Mucosa of stomach (tissue), 1 donor: ENCODE results near the gene UQCR11.
A peak's percentile ranks its signal among the peaks of the same experiment; 100 is the strongest.

Source experiments
- H3K27me3 ChIP-seq: one replicate; pipeline ENCODE4 v1.7.0; 2013; ENCODE audit warnings: mild to moderate bottlenecking, low read length; ENCODE audit not compliant: control insufficient read depth, insufficient read depth
- H3K36me3 ChIP-seq: one replicate; pipeline ENCODE4 v1.7.0; 2013; ENCODE audit warnings: low read length; ENCODE audit not compliant: control insufficient read depth, insufficient read depth
- H3K4me1 ChIP-seq: one replicate; pipeline ENCODE4 v1.7.0; 2013; ENCODE audit warnings: mild to moderate bottlenecking, low read length; ENCODE audit not compliant: control insufficient read depth, insufficient read depth
- H3K4me3 ChIP-seq: one replicate; pipeline ENCODE4 v1.7.0; 2013; ENCODE audit warnings: low read length
- H3K9ac ChIP-seq: one replicate; pipeline ENCODE4 v1.7.0; 2013; ENCODE audit warnings: mild to moderate bottlenecking, low read length, moderate library complexity
- H3K9me3 ChIP-seq: one replicate; pipeline ENCODE4 v1.7.0; 2013; ENCODE audit warnings: mild to moderate bottlenecking, low read length, moderate library complexity; ENCODE audit not compliant: control insufficient read depth
- donor health status: Pancreatic carcinoma.

UQCR11 gene

DNA sequence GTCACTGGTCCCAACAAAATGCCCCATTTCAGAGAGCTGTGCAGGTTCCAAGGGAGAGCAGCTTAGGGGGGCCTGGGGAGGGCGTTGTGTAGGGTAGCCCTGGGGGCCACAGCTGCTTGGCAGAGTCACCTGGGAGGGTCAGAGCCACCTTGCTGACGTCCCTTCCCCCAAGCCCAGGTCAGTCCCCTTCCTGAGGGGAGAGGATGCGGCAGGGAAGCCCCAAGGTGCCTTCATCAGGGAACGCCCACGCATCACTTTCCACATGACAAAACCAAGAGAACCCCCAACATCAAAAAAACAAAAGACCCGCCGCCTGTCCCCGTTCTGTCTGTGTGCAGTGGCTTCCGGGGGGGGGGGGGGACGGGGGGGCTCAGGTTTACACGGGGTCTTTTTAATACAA, 5.3 kb upstream of the UQCR11 start:
- Histone ChIP-seq H3K9ac (no peak overlapping the region), H3K4me3 (no peak overlapping the region), H3K36me3 (no peaks in the 10 kb centered on the region), H3K4me1 (peaks cover 9% of the 10 kb centered on the region), H3K9me3 (no peaks in the 10 kb centered on the region), H3K27me3 (no peaks in the 10 kb centered on the region)

DNA sequence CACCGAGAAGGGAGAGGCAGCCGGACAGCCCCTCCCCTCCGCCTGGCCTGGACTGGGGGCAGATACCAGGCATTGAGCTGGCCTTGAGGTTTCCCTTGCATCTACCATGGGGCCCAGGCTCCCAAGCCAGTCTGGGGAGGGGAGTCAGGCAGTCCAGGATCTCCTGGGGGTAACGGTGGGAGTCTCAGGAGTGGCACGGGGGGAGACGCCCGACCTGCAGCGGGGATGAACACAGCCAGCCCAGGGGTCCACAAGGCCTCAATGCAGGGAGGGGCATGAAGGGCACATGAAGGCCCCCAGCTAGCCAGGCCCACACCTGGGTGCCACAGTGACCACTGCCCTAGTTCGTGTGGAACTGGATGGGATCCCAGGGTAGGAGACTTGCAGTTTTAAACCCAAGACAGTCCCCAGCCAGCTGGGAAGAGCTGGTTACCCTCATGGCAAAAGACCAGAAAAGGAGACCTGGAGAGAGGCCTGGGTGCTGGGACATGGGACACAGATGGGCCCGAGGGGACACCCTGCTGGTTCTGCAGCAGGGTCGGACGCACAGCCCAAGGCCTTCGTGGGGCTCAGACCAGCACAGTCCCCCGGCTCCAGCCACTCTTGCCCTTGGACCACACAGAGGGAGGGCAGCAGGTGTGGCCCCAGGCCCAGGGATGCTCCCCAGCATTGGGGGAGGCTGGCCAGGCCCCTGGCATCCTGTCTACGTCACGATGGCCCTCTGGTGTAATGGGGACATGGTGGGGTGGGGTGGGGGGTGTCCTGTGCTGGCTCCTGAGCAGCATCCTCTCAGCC, 4.6 kb upstream of the UQCR11 start:
- H3K36me3 ChIP-seq: no peaks in the 10 kb centered on the region
- no peak overlapping the region for H3K4me3 ChIP-seq
- H3K9me3 ChIP-seq: no peaks in the 10 kb centered on the region
- no peak overlapping the region for H3K9ac ChIP-seq
- no peaks in the 10 kb centered on the region for H3K27me3 ChIP-seq
- peaks cover 9% of the 10 kb centered on the region for H3K4me1 ChIP-seq

DNA sequence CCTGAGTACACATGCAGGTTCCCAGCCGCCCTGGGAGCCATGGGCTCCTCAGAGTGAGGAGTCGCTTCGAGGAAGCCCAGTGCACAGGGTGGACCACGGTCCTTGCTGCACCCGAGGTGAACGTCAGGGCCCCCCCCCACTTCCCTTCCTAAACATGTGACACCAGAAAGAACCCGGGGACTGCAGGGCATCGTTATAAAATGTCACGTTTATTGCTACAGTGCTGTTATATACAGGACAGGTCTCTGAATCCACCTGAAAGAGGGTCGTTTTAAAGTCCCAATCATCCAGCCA, 3.8 kb upstream of the UQCR11 start:
- no peak overlapping the region for H3K4me3 ChIP-seq
- no peaks in the 10 kb centered on the region for H3K27me3 ChIP-seq
- H3K4me1 ChIP-seq: peaks cover 9% of the 10 kb centered on the region
- no peaks in the 10 kb centered on the region for H3K36me3 ChIP-seq
- H3K9ac ChIP-seq: no peak overlapping the region
- no peaks in the 10 kb centered on the region for H3K9me3 ChIP-seq

DNA sequence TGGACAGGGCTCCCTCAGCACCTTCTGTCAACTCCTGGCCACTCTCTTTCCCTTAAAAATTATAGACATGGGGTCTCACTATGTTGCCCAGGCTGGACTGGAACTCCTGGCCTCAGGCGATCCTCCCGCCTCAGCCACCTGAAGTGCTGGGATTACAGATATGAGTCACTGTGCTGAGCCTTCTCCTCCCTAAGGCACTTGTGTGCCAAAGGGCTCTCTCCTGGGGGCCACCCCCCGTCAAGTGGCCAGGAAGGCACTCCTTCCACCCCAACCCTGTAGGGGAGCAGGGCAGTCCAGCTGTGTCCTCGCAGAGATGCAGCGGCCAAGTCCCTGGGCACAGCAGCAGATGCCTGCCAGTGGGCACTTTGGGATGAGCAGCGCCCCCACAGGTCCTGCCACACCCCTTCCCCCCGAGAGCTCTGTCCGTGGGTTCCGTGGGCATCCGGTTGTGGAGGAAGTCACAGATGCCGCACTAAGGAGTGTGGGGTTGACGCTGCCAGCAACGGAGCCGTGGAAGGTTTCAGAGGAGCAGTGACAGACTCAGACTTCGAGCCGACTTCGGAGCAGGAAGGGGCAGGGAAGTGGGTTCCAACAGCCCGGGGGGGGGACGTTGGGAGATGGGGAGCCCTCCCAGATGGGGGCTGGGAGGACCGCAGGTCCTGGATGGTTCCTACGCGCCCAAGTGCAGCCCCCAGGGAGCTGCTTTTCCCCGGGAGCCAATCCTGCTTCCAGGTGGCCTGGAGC, 3.3 kb upstream of the UQCR11 start:
- Histone ChIP-seq H3K4me3 (no peak overlapping the region), H3K36me3 (no peaks in the 10 kb centered on the region), H3K9ac (no peak overlapping the region), H3K4me1 (peaks cover 13% of the 10 kb centered on the region), H3K27me3 (no peaks in the 10 kb centered on the region), H3K9me3 (no peaks in the 10 kb centered on the region)

DNA sequence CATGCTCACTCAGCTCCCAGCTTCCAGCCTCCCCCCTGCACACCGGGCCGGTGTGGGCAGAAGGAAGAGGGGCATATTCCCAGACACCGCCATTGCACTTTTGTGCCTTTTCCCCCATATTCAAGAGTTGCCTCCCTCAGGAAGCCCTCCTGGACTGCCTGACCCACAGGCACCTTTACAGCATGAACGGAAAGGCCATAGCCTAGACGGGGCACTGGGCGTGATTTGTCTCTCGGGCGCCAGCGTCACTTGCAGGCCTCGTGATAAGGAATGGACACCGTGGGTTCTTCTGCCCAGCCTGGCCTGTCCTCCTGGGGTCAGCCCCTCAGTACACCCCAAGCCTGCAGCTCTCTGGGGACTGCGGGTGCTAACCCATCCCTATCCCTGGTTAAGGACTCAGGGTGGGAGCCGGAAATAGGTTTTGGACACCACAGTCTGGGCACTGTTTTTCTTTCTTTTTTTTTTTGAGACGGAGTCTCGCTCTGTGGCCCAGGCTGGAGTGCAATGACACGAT, 933 bp upstream of the UQCR11 start:
- H3K9ac ChIP-seq: peak overlapping the region; percentile 63
- no peaks in the 10 kb centered on the region for H3K9me3 ChIP-seq
- H3K36me3 ChIP-seq: no peaks in the 10 kb centered on the region
- no peaks in the 10 kb centered on the region for H3K27me3 ChIP-seq
- H3K4me3 ChIP-seq: peak overlapping the region; percentile 69
- peaks cover 13% of the 10 kb centered on the region for H3K4me1 ChIP-seq

DNA sequence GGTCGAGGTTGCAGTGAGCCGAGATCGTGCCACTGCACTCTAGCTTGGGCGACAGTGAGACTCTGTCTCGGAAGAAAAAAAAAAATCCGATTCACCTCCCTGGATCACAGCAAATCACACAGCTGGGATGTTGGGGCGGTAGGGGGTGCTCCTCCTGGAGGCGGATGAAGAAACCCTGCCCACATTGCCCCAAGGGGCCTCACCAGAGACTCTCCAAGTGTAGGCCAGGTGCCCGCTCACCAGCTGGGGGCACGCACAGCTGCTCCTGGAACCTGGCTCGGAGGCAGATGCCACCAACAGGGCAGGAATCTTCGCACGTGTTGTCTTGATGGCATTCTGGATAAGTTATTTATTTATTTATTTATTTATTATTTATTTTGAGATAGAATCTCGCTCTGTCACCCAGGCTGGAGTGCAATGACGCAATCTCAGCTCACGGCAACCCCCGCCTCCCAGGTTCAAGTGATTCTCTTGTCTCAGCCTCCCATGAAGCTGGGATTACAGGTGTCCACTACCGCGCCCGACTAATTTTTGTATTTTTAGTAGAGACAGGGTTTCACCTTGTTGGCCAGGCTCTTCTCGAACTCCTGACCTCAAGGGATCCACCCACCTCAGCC, 3.1 kb downstream of the UQCR11 start:
- H3K9me3 ChIP-seq: no peaks in the 10 kb centered on the region
- H3K27me3 ChIP-seq: no peaks in the 10 kb centered on the region
- H3K4me3 ChIP-seq: no peak overlapping the region
- H3K36me3 ChIP-seq: peaks cover 6% of the 10 kb centered on the region
- H3K4me1 ChIP-seq: peaks cover 13% of the 10 kb centered on the region
- no peak overlapping the region for H3K9ac ChIP-seq

DNA sequence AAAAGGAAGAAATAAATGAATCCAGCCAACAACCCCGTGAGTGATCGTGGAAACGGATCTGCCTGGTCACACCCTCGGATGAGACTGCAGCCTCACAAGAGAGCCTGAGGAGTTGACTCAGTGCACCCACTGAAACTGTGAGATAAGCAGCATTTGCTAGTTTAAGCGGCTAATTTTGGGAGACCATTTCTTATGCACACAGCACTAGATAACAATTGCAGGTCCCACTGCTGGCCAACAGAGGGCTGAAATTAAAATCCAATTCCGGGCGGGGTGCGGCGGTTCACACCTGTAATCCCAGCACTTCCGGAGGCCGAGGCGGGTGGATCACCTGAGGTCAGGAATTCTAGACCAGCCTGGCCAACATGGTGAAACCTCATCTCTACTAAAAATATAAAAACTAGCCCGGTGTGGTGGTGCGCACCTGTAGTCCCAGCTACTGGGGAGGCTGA, 3.6 kb downstream of the UQCR11 start:
- Histone ChIP-seq H3K4me3 (no peak overlapping the region), H3K4me1 (peaks cover 12% of the 10 kb centered on the region), H3K9ac (no peak overlapping the region), H3K9me3 (no peaks in the 10 kb centered on the region), H3K27me3 (no peaks in the 10 kb centered on the region), H3K36me3 (peaks cover 6% of the 10 kb centered on the region)

DNA sequence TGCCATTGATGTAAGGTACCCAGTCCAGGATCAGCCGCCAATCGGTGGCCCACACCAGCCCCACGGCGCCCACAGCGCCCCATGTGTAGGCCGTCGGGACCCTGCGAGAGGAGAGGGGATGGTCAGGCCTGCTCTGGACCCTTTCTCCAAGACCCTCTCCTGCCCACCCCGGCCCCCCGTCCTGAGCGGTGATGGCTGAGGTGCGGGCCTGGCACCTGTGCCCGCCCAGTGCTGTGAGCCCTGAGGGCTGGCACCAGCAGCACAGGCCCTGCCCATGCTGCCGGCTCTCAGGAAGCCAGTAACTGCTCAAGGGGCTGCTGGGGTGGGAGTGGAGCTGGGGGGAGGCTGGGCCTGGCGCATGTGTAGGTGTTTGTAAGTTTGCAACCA, 5.8 kb downstream of the UQCR11 start:
- H3K4me3 ChIP-seq: no peak overlapping the region
- H3K4me1 ChIP-seq: peaks cover 5% of the 10 kb centered on the region
- H3K27me3 ChIP-seq: no peaks in the 10 kb centered on the region
- no peak overlapping the region for H3K9ac ChIP-seq
- no peaks in the 10 kb centered on the region for H3K9me3 ChIP-seq
- peaks cover 6% of the 10 kb centered on the region for H3K36me3 ChIP-seq

DNA sequence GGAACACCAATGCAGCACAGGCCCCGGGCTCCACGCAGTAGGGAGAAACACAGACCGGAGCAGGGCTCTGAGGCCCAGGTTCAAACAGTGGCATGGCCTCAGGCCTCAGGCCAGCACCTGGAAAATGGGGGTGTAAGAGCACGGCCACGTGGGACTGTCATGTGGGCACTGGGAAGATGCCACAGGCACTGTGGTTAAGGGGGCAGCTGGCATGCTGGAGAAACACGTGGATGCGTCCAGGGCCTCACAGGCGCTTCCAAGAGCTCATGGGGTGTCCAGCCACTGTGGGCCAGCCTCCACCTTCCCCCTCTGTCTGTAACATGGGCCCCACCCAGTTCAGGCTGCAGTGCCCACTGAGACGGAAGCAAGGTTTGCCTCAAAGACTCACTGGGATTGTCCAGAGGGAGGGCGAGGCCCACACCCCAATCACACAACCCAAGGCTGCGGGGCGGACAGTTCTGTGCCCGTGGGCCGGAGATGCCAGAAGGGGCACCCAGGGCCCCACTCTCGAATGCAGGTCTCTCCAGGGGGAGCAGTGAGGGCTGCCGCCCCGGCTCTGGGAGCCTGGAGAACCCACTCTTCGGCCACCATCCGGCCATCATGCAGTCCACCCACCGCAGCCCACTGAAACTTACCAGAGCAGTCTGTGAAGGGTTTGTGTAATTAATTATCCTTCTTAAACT, 6.3 kb downstream of the UQCR11 start:
- peaks cover 4% of the 10 kb centered on the region for H3K4me1 ChIP-seq
- H3K36me3 ChIP-seq: peaks cover 6% of the 10 kb centered on the region
- no peak overlapping the region for H3K4me3 ChIP-seq
- no peaks in the 10 kb centered on the region for H3K27me3 ChIP-seq
- no peaks in the 10 kb centered on the region for H3K9me3 ChIP-seq
- no peak overlapping the region for H3K9ac ChIP-seq

DNA sequence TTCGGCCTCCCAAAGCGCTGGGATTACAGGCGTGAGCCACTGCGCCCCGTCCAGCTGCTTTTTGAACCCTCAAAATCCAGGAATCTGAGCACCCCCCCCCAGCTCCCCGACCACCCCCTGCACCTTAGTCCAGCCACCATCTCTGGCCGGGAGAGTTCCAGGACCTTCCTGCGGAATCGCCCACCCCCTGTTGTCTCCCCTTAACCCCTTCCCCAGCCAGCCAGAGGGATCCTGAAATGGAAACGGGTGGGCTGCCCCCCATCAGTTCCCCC, 11.8 kb downstream of the UQCR11 start:
- H3K36me3 ChIP-seq: peaks cover 6% of the 10 kb centered on the region
- no peak overlapping the region for H3K4me3 ChIP-seq
- H3K9me3 ChIP-seq: no peaks in the 10 kb centered on the region
- no peaks in the 10 kb centered on the region for H3K27me3 ChIP-seq
- peak overlapping the region; percentile 77 for H3K9ac ChIP-seq
- H3K4me1 ChIP-seq: peaks cover 17% of the 10 kb centered on the region

DNA sequence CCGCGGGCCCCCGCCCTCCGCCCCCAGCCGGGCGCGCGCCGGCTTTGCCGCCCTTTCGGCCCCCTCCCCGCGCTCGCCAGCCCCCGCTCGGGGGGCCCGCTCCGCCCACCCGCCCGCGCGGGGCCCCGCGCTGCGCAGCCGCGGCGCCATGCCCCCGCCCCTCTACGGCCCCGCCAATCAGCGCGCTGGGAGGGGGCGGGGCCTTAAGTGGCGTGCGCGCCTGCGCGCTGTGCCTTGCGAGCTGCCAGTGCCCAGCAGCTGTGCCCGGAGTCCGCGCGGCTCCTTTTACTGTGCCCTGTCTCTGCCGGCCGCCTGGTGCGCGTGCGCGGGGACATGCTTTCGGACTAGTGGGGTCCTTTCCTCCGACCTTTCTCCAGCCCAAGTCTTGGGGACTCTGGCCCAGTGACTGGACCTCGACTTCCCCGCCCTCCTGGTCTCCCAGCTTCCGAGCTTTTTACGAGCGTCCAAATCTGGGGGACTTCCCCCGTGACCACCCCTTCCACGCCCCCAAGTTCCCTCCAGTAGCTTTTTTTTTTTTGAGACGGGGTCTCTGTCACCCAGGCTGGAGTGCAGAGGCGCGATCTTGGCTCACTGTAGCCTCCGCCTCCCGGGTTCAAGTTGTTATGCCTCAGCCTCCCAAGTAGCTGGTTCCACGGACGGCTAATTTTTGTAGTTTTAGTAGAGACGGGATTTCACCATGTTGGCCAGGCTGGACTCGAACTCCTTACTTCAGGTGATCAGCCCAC, 12.3 kb downstream of the UQCR11 start, which contains the start of gene MBD3:
Gene MBD3 (minus strand): TSS at position 111 of the 746 bp plus-strand sequence. CDS start 234 bp downstream, outside the sequence.
- H3K4me1 ChIP-seq: peaks cover 17% of the 10 kb centered on the region
- peak within 1 kb of the TSS; percentile 63 for H3K4me3 ChIP-seq
- peak within 1 kb of the TSS; percentile 88 for H3K9ac ChIP-seq
- no peaks in the 10 kb centered on the region for H3K9me3 ChIP-seq
- no peaks in the 10 kb centered on the region for H3K27me3 ChIP-seq
- peaks cover 6% of the 10 kb centered on the region for H3K36me3 ChIP-seq
